GM11168 (cell line): ENCODE measurements around the gene SUCO.

Experiments
- in situ Hi-C: fragments of 300-500 bp; cut with MboI; formaldehyde crosslinking; loops from one replicate; pipeline ENCODE4 v1.12.0; 2022; ENCODE audit warnings: low sequenced_read_pairs; ENCODE audit not compliant: unreplicated experiment

SUCO gene

GRCh38 chr1:172640111-172640510, 107.2 kb downstream of the SUCO start:
- in situ Hi-C loops, result no loop called here

GRCh38 chr1:172641492-172641891, 108.5 kb downstream of the SUCO start:
- in situ Hi-C loops, result no loop called here

- in situ Hi-C loops, result no loop called here
Observed at GRCh38 chr1:172642970-172643369, 110.0 kb downstream of the SUCO start.

GRCh38 chr1:172646653-172647052, 113.7 kb downstream of the SUCO start:
- in situ Hi-C loops, result no loop called here

- in situ Hi-C loops, result no loop called here
Observed at GRCh38 chr1:172647110-172647564, 114.2 kb downstream of the SUCO start.

- in situ Hi-C loops, result no loop called here
Observed at GRCh38 chr1:172647987-172648386, 115.0 kb downstream of the SUCO start.

- in situ Hi-C loops, result no loop called here
Observed at GRCh38 chr1:172650474-172651193, 117.7 kb downstream of the SUCO start.

GRCh38 chr1:172653015-172653709, 120.2 kb downstream of the SUCO start:
- in situ Hi-C loops, result no loop called here

GRCh38 chr1:172654535-172654934, 121.6 kb downstream of the SUCO start:
- in situ Hi-C loops, result no loop called here

- in situ Hi-C loops, result no loop called here
Observed at GRCh38 chr1:172656576-172656975, 123.6 kb downstream of the SUCO start.

- in situ Hi-C loops, result no loop called here
Observed at GRCh38 chr1:172657586-172657985, 124.6 kb downstream of the SUCO start.

GRCh38 chr1:172658871-172659453, 126.0 kb downstream of the SUCO start, which contains the start of gene FASLG:
Gene FASLG, plus strand, starts transcription at chr1:172659103. Its CDS starts 99 bp downstream, at chr1:172659202.
- in situ Hi-C loops, result no loop called here

GRCh38 chr1:172661107-172661506, 128.2 kb downstream of the SUCO start:
- in situ Hi-C loops, result no loop called here
